Measurements from ENCODE around the gene TSPO.

DNA sequence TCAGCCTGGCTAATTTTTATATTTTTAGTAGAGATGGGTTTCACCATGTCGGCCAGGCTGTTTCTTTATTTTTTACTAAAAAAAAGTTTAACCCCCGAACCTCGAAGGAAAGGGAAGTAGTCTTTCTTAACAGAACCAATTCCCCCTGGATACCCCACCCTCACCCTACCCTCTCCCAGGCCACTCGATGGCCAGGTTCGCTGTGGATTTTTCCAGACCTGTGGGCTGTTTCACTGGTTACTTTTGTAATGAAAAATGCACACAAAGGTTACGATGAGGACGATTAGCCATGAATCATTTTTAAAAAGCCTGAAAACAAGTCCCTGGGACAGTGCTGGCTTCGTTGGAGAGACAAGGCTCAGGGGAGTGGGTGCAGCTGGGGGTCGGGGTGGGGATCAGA, 2.5 kb downstream of the TSPO start:
- no peak for TF ChIP-seq EZH2phosphoT487 (IDR thresholded peaks at IDR 0.05; ENCODE audit: unreplicated experiment)
- TF ChIP-seq, protein P1, sequence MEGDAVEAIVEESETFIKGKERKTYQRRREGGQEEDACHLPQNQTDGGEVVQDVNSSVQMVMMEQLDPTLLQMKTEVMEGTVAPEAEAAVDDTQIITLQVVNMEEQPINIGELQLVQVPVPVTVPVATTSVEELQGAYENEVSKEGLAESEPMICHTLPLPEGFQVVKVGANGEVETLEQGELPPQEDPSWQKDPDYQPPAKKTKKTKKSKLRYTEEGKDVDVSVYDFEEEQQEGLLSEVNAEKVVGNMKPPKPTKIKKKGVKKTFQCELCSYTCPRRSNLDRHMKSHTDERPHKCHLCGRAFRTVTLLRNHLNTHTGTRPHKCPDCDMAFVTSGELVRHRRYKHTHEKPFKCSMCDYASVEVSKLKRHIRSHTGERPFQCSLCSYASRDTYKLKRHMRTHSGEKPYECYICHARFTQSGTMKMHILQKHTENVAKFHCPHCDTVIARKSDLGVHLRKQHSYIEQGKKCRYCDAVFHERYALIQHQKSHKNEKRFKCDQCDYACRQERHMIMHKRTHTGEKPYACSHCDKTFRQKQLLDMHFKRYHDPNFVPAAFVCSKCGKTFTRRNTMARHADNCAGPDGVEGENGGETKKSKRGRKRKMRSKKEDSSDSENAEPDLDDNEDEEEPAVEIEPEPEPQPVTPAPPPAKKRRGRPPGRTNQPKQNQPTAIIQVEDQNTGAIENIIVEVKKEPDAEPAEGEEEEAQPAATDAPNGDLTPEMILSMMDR (conservative IDR thresholded peaks at IDR 0.05; ENCODE audit: low read depth in 2 of 2), result no peak
- no peak for TF ChIP-seq EZH2 (IDR thresholded peaks at IDR 0.05; ENCODE audit: low read depth, unreplicated experiment)
- no peak for TF ChIP-seq ZNF331 (CRISPR knock-in tag; IDR thresholded peaks at IDR 0.05; ENCODE audit: low read depth)
- TF ChIP-seq, protein P2, sequence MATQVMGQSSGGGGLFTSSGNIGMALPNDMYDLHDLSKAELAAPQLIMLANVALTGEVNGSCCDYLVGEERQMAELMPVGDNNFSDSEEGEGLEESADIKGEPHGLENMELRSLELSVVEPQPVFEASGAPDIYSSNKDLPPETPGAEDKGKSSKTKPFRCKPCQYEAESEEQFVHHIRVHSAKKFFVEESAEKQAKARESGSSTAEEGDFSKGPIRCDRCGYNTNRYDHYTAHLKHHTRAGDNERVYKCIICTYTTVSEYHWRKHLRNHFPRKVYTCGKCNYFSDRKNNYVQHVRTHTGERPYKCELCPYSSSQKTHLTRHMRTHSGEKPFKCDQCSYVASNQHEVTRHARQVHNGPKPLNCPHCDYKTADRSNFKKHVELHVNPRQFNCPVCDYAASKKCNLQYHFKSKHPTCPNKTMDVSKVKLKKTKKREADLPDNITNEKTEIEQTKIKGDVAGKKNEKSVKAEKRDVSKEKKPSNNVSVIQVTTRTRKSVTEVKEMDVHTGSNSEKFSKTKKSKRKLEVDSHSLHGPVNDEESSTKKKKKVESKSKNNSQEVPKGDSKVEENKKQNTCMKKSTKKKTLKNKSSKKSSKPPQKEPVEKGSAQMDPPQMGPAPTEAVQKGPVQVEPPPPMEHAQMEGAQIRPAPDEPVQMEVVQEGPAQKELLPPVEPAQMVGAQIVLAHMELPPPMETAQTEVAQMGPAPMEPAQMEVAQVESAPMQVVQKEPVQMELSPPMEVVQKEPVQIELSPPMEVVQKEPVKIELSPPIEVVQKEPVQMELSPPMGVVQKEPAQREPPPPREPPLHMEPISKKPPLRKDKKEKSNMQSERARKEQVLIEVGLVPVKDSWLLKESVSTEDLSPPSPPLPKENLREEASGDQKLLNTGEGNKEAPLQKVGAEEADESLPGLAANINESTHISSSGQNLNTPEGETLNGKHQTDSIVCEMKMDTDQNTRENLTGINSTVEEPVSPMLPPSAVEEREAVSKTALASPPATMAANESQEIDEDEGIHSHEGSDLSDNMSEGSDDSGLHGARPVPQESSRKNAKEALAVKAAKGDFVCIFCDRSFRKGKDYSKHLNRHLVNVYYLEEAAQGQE (IDR thresholded peaks at IDR 0.05; ENCODE audit: unreplicated experiment), result no peak
- TF ChIP-seq POLR2AphosphoS5 (IDR thresholded peaks at IDR 0.05; ENCODE audit: low read depth), result no peak
- TF ChIP-seq, protein P3, sequence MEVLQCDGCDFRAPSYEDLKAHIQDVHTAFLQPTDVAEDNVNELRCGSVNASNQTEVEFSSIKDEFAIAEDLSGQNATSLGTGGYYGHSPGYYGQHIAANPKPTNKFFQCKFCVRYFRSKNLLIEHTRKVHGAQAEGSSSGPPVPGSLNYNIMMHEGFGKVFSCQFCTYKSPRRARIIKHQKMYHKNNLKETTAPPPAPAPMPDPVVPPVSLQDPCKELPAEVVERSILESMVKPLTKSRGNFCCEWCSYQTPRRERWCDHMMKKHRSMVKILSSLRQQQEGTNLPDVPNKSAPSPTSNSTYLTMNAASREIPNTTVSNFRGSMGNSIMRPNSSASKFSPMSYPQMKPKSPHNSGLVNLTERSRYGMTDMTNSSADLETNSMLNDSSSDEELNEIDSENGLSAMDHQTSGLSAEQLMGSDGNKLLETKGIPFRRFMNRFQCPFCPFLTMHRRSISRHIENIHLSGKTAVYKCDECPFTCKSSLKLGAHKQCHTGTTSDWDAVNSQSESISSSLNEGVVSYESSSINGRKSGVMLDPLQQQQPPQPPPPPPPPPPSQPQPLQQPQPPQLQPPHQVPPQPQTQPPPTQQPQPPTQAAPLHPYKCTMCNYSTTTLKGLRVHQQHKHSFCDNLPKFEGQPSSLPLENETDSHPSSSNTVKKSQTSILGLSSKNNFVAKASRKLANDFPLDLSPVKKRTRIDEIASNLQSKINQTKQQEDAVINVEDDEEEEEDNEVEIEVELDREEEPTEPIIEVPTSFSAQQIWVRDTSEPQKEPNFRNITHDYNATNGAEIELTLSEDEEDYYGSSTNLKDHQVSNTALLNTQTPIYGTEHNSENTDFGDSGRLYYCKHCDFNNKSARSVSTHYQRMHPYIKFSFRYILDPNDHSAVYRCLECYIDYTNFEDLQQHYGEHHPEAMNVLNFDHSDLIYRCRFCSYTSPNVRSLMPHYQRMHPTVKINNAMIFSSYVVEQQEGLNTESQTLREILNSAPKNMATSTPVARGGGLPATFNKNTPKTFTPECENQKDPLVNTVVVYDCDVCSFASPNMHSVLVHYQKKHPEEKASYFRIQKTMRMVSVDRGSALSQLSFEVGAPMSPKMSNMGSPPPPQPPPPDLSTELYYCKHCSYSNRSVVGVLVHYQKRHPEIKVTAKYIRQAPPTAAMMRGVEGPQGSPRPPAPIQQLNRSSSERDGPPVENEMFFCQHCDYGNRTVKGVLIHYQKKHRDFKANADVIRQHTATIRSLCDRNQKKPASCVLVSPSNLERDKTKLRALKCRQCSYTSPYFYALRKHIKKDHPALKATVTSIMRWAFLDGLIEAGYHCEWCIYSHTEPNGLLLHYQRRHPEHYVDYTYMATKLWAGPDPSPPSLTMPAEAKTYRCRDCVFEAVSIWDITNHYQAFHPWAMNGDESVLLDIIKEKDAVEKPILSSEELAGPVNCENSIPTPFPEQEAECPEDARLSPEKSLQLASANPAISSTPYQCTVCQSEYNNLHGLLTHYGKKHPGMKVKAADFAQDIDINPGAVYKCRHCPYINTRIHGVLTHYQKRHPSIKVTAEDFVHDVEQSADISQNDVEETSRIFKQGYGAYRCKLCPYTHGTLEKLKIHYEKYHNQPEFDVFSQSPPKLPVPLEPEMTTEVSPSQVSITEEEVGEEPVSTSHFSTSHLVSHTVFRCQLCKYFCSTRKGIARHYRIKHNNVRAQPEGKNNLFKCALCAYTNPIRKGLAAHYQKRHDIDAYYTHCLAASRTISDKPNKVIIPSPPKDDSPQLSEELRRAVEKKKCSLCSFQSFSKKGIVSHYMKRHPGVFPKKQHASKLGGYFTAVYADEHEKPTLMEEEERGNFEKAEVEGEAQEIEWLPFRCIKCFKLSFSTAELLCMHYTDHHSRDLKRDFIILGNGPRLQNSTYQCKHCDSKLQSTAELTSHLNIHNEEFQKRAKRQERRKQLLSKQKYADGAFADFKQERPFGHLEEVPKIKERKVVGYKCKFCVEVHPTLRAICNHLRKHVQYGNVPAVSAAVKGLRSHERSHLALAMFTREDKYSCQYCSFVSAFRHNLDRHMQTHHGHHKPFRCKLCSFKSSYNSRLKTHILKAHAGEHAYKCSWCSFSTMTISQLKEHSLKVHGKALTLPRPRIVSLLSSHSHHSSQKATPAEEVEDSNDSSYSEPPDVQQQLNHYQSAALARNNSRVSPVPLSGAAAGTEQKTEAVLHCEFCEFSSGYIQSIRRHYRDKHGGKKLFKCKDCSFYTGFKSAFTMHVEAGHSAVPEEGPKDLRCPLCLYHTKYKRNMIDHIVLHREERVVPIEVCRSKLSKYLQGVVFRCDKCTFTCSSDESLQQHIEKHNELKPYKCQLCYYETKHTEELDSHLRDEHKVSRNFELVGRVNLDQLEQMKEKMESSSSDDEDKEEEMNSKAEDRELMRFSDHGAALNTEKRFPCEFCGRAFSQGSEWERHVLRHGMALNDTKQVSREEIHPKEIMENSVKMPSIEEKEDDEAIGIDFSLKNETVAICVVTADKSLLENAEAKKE (CRISPR knock-in tag; IDR thresholded peaks at IDR 0.05), result no peak
- TF ChIP-seq, protein P4, sequence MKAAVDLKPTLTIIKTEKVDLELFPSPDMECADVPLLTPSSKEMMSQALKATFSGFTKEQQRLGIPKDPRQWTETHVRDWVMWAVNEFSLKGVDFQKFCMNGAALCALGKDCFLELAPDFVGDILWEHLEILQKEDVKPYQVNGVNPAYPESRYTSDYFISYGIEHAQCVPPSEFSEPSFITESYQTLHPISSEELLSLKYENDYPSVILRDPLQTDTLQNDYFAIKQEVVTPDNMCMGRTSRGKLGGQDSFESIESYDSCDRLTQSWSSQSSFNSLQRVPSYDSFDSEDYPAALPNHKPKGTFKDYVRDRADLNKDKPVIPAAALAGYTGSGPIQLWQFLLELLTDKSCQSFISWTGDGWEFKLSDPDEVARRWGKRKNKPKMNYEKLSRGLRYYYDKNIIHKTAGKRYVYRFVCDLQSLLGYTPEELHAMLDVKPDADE (IDR thresholded peaks at IDR 0.05), result no peak
